Hematopoietic multipotent progenitor cell treated with erythropoietin and hydrocortisone succinate and interleukin-3 and kit ligand, for 15 days (in vitro differentiated cells): ENCODE measurements around the gene ANXA8L1.
"Not testable (repeated sequence)": the region's sequence is repeated elsewhere in the genome, so short reads cannot be mapped to it uniquely, and the experiment has no call there.

Source experiments
- DNase-seq: peaks from one replicate; pipeline ENCODE4 v3.0.0-alpha.2; 2015; ENCODE audit warnings: low spot score

ANXA8L1 gene

GRCh38 chr10:46397767-46398166 lies 22.2 kb downstream of the ANXA8L1 start:
- not testable (repeated sequence) for DNase-seq

GRCh38 chr10:46398212-46398886 lies 22.8 kb downstream of the ANXA8L1 start:
- not testable (repeated sequence) for DNase-seq

DNA sequence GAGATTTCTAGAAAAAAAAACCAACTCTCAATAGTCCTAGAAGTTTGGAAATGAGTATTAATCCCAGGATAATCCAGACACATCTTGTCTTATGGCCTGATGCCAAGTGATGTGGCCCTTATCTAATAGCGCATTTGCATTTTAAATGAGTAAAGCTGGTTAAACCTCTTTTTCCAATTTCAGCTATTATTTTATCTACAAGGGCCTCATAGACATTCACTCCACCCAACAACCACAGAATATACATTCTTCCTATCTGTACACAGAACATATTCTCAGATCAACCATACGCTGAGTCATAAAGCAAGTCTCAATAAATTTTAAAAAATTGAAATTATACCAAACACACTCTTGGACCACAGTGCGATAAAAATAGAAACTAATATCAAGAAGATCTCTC lies 34.0 kb downstream of the ANXA8L1 start:
- DNase-seq, result not testable (repeated sequence)

DNA sequence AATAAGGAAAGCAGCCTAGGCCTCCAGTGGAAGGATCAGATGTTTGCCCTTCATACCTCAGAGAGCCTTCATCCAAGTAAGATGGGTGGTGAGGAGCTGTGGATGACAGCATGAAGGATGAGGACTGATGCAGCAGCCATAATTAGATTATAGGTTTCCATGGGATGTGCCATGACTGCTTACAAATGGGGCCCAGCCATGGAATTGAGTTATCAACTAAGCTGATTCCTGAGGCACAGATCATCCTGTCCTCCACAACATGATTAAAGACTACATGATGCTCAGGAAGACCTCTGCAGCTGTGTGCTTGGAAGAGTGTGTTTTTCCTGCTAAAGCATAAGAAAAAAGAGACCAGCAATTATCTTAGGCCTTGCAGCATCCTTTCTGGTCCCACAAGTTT lies 35.5 kb downstream of the ANXA8L1 start:
- not testable (repeated sequence) for DNase-seq

GRCh38 chr10:46412665-46413064 lies 37.1 kb downstream of the ANXA8L1 start:
- not testable (repeated sequence) for DNase-seq

GRCh38 chr10:46415291-46415690 lies 39.7 kb downstream of the ANXA8L1 start:
- not testable (repeated sequence) for DNase-seq

GRCh38 chr10:46418283-46418682 lies 42.7 kb downstream of the ANXA8L1 start:
- DNase-seq, result not testable (repeated sequence)

- DNase-seq, result not testable (repeated sequence)
These were observed 44.2 kb downstream of the ANXA8L1 start for GRCh38 chr10:46419570-46420379.

GRCh38 chr10:46423550-46423949 lies 48.0 kb downstream of the ANXA8L1 start:
- not testable (repeated sequence) for DNase-seq

DNA sequence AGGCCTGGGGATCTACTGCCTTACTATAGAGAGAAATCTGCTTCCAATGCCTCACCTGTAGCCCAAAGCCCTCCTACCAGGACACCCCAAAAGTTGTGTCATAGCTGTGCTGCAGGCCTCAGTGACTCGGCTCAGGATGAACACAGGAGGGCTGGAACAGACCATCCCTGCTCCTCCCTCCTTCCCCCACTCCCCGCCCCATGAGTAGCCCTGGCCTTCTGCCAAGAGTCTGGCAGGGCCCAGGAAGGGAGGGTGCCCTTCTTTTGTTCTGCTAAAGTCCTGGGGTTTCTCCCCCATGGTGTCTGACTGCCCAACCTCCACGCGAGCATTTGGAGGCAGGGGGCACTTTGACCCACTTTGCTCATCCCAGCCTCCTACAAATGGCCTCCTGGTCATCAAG lies 65.4 kb downstream of the ANXA8L1 start:
- DNase-seq, result not testable (repeated sequence)
